Body of pancreas (tissue), 4 donors: Measurements from ENCODE around the gene ADARB1. TPM values are rescaled to one million over a fixed set of nuclear protein-coding genes. Genes with fewer than 3 reads are reported as not detected.

ENCODE experiments used
- ATAC-seq: fragments of 150-250 bp; one replicate; pipeline ENCODE4 v1.9.1; 2016
- DNase-seq, 4 donors: peaks; one replicate each; pipeline ENCODE4 v3.0.0-alpha.2; 2019
- H3K27ac ChIP-seq, 4 donors: fragments of 200-600 bp; sonication (generic); 1 replicate in 3 of 4; 2 replicates in 1 of 4; pipeline versions ENCODE4 v1.5.1 to v1.6.1; 2016 to 2019; ENCODE audit warnings: mild to moderate bottlenecking in 1 of 4, mixed read lengths in 1 of 4, moderate library complexity in 1 of 4
- H3K27me3 ChIP-seq, 2 donors: fragments of 200-600 bp; sonication (generic); one replicate each; pipeline ENCODE4 v1.6.0; 2016; ENCODE audit warnings: mild to moderate bottlenecking in 1 of 2
- H3K36me3 ChIP-seq, 2 donors: fragments of 200-600 bp; sonication (generic); replicated peaks in 1 of 2; 2 replicates each; pipeline ENCODE4 v1.5.1; 2016; ENCODE audit warnings: low read depth in 2 of 2; ENCODE audit not compliant: insufficient read depth in 1 of 2
- H3K4me1 ChIP-seq: fragments of 200-600 bp; sonication (generic); one replicate; pipeline ENCODE4 v1.6.0; 2016
- H3K4me3 ChIP-seq, 2 donors: fragments of 200-600 bp; sonication (generic); 1 replicate in 1 of 2; 2 replicates in 1 of 2; pipeline ENCODE4 v1.5.1; 2016 to 2019
- H3K9me3 ChIP-seq, 3 donors: fragments of 200-600 bp; sonication (generic); 1 replicate in 2 of 3; 2 replicates in 1 of 3; pipeline ENCODE4 v1.5.1; 2016
- CTCF ChIP-seq, 7 experiments: fragments of 450-650 bp in 4 of 7; fragments of 200-600 bp in 3 of 7; sonication (generic) in 3 of 7; IDR thresholded peaks; one replicate each; pipeline ENCODE4 v1.5.1; 2016 to 2019; ENCODE audit warnings: antibody characterized with exemption in 7 of 7
- POLR2A ChIP-seq, 3 donors: fragments of 450-650 bp; IDR thresholded peaks; one replicate each; pipeline ENCODE4 v1.6.1; 2016; ENCODE audit warnings: antibody characterized with exemption in 3 of 3, mild to moderate bottlenecking in 2 of 3
- WGBS, 2 donors: methylation state at CpG; one replicate each; pipeline ENCODE4 v1.1.5; 2017; 5-methylcytosine and 5-hydroxymethylcytosine counted together
- intact Hi-C: fragments of 100-400 bp; cut with DNase I; formaldehyde crosslinking; loops from one replicate; pipeline ENCODE4 v1.15.1; 2023
- total RNA-seq, 2 donors: library from RNA; depleted of rRNA; stranded (reverse); fragments of >200 nt; gene quantifications; one replicate each; pipeline ENCODE4 v1.1.0, GENCODE V29; 2016

ADARB1 gene
- total RNA-seq, 2 donors from 2014 or later, result 11.4 to 11.5 TPM

- no peak for DNase-seq
- TF ChIP-seq POLR2A (IDR thresholded peaks at IDR 0.05) (no peak), CTCF (IDR thresholded peaks at IDR 0.05) (no peak)
- H3K4me1 ChIP-seq, result no peaks in the 10 kb centered on the region
- no peak overlapping the region for H3K27ac ChIP-seq
- whole genome bisulfite sequencing, 2 donors, result 82 to 86% methylated on average over 8 of the region's 8 CpGs
- H3K9me3 ChIP-seq, result no peaks in the 10 kb centered on the region
- H3K4me3 ChIP-seq, result no peak overlapping the region
- H3K36me3 ChIP-seq, result no peaks in the 10 kb centered on the region
- no peak for ATAC-seq
- intact Hi-C loops, result no loop called here
- no peaks in the 10 kb centered on the region for H3K27me3 ChIP-seq
These were observed 129.6 kb downstream of the ADARB1 start for GRCh38 chr21:45203983-45204382.

- no peak for TF ChIP-seq CTCF (IDR thresholded peaks at IDR 0.05)
- no peak for TF ChIP-seq POLR2A (IDR thresholded peaks at IDR 0.05)
- intact Hi-C loops, result no loop called here
- WGBS, 2 donors, result 77 to 92% methylated on average over 11 of the region's 11 CpGs
- no peaks in the 10 kb centered on the region for H3K36me3 ChIP-seq
- H3K9me3 ChIP-seq, result no peaks in the 10 kb centered on the region
- ATAC-seq (no peak), DNase-seq (no peak)
- no peak overlapping the region for H3K27ac ChIP-seq
- H3K4me3 ChIP-seq, result no peak overlapping the region
- H3K27me3 ChIP-seq, result no peaks in the 10 kb centered on the region
- H3K4me1 ChIP-seq, result no peaks in the 10 kb centered on the region
These were observed 130.0 kb downstream of the ADARB1 start for GRCh38 chr21:45204395-45204794.

- WGBS, 2 donors, result 77 to 81% methylated on average over 9 of the region's 9 CpGs
- intact Hi-C loops, result no loop called here
- ATAC-seq (no peak), DNase-seq (no peak)
- Histone ChIP-seq H3K36me3 (no peaks in the 10 kb centered on the region), H3K4me1 (no peaks in the 10 kb centered on the region), H3K27ac (no peak overlapping the region), H3K9me3 (no peaks in the 10 kb centered on the region), H3K4me3 (no peak overlapping the region), H3K27me3 (no peaks in the 10 kb centered on the region)
- TF ChIP-seq CTCF (IDR thresholded peaks at IDR 0.05) (no peak), POLR2A (IDR thresholded peaks at IDR 0.05) (no peak)
These were observed 133.7 kb downstream of the ADARB1 start for GRCh38 chr21:45207839-45208626.

GRCh38 chr21:45208627-45208951 lies 134.2 kb downstream of the ADARB1 start:
- no peak for DNase-seq
- no peak for ATAC-seq
- H3K27me3 ChIP-seq, result no peaks in the 10 kb centered on the region
- H3K9me3 ChIP-seq, result no peaks in the 10 kb centered on the region
- TF ChIP-seq CTCF (IDR thresholded peaks at IDR 0.05) (no peak), POLR2A (IDR thresholded peaks at IDR 0.05) (no peak)
- no peak overlapping the region for H3K27ac ChIP-seq
- WGBS, 2 donors, result 73 to 77% methylated on average over 6 of the region's 6 CpGs
- no peak overlapping the region for H3K4me3 ChIP-seq
- no peaks in the 10 kb centered on the region for H3K4me1 ChIP-seq
- H3K36me3 ChIP-seq, result no peaks in the 10 kb centered on the region
- intact Hi-C loops, result no loop called here

GRCh38 chr21:45209046-45209445 lies 134.7 kb downstream of the ADARB1 start:
- intact Hi-C loops, result no loop called here
- 71 to 74% methylated on average over 3 of the region's 3 CpGs for WGBS, 2 donors
- Histone ChIP-seq H3K27ac (no peak overlapping the region), H3K4me1 (no peaks in the 10 kb centered on the region), H3K27me3 (no peaks in the 10 kb centered on the region), H3K9me3 (no peaks in the 10 kb centered on the region), H3K4me3 (no peak overlapping the region), H3K36me3 (no peaks in the 10 kb centered on the region)
- no peak for ATAC-seq
- no peak for DNase-seq
- TF ChIP-seq CTCF (IDR thresholded peaks at IDR 0.05) (no peak), POLR2A (IDR thresholded peaks at IDR 0.05) (no peak)
